ENCODE results near the gene SEMA6A. TPM values are rescaled to one million over a fixed set of nuclear protein-coding genes. Genes with fewer than 3 reads are reported as not detected.

SEMA6A gene
- total RNA-seq, 1 experiment from 2014 or later = 406 TPM

- H3K4me3 Mint-ChIP-seq = no peak overlapping the region
- DNase-seq (ENCODE audit: low spot score) (no peak), ATAC-seq (peak; percentile 39)
- CTCF ChIA-PET = no interaction called here
- peaks cover 13% of the 10 kb centered on the region for H3K9me3 Mint-ChIP-seq
- peaks cover 17% of the 10 kb centered on the region for H3K4me1 Mint-ChIP-seq
- H3K36me3 Mint-ChIP-seq = peaks cover 13% of the 10 kb centered on the region
- no peak overlapping the region for H3K27ac Mint-ChIP-seq
- POLR2A ChIA-PET = no interaction called here
- TF ChIP-seq ELF4 (CRISPR knock-in tag; IDR thresholded peaks at IDR 0.05; ENCODE audit: low read depth) (no peak), E2F1 (CRISPR knock-in tag; IDR thresholded peaks at IDR 0.05) (no peak), JUN (CRISPR knock-in tag; IDR thresholded peaks at IDR 0.05) (no peak), PREB (CRISPR knock-in tag; IDR thresholded peaks at IDR 0.05; ENCODE audit: borderline replicate concordance) (no peak), ZNF416 (CRISPR knock-in tag; IDR thresholded peaks at IDR 0.05) (no peak), ZNF396 (CRISPR knock-in tag; IDR thresholded peaks at IDR 0.05; ENCODE audit: borderline replicate concordance) (no peak), ZNF512 (CRISPR knock-in tag; IDR thresholded peaks at IDR 0.05; ENCODE audit: borderline replicate concordance) (no peak)
- no peaks in the 10 kb centered on the region; the same call in 1 of the 2 replicates for H3K27me3 Mint-ChIP-seq (ENCODE audit: low read depth)
Measured at GRCh38 chr5:116605310-116606070, 30.9 kb upstream of the SEMA6A start.

GRCh38 chr5:116604805-116605204, 30.2 kb upstream of the SEMA6A start:
- Mint-ChIP-seq H3K4me1 (peaks cover 17% of the 10 kb centered on the region), H3K9me3 (peaks cover 13% of the 10 kb centered on the region), H3K4me3 (no peak overlapping the region), H3K36me3 (peaks cover 13% of the 10 kb centered on the region), H3K27ac (no peak overlapping the region), H3K27me3 (ENCODE audit: low read depth) (no peaks in the 10 kb centered on the region; the same call in 1 of the 2 replicates)
- ATAC-seq (no peak), DNase-seq (ENCODE audit: low spot score) (no peak)
- CTCF ChIA-PET = no interaction called here
- POLR2A ChIA-PET = no interaction called here
- TF ChIP-seq NFATC4 (CRISPR knock-in tag; IDR thresholded peaks at IDR 0.05) (no peak), E2F5 (CRISPR knock-in tag; IDR thresholded peaks at IDR 0.05) (no peak), ATF6 (CRISPR knock-in tag; IDR thresholded peaks at IDR 0.05) (no peak), SMAD3 (CRISPR knock-in tag; IDR thresholded peaks at IDR 0.05; ENCODE audit: borderline replicate concordance) (no peak), AFF4 (CRISPR knock-in tag; IDR thresholded peaks at IDR 0.05; ENCODE audit: borderline replicate concordance) (no peak), ZNF281 (CRISPR knock-in tag; IDR thresholded peaks at IDR 0.05) (no peak), ZNF219 (CRISPR knock-in tag; IDR thresholded peaks at IDR 0.05; ENCODE audit: borderline replicate concordance) (no peak), IRF1 (CRISPR knock-in tag; IDR thresholded peaks at IDR 0.05) (no peak), JAZF1 (CRISPR knock-in tag; IDR thresholded peaks at IDR 0.05) (no peak), ZBTB21 (CRISPR knock-in tag; IDR thresholded peaks at IDR 0.05; ENCODE audit: borderline replicate concordance) (no peak), TEAD4 (CRISPR knock-in tag; IDR thresholded peaks at IDR 0.05) (no peak), ELF4 (CRISPR knock-in tag; IDR thresholded peaks at IDR 0.05; ENCODE audit: low read depth) (no peak)
